Bronchial epithelial cell (primary cell): ENCODE measurements around the gene MMP12. TPM values are rescaled to one million over a fixed set of nuclear protein-coding genes. Genes with fewer than 3 reads are reported as not detected.

Experiments used
- DNase-seq: peaks from one replicate; pipeline ENCODE4 v3.0.0-alpha.2; 2010; ENCODE audit warnings: low read depth
- FAIRE-seq: peaks from 2 replicates; lab custom pipeline; 2011; peaks lifted over from hg19 to GRCh38; lab: Jason Lieb, UNC
- H3K27me3 ChIP-seq: 2 replicates; pipeline ENCODE4 v1.5.1; 2011; ENCODE audit warnings: low read length; ENCODE audit not compliant: control insufficient read depth, insufficient read depth
- H3K36me3 ChIP-seq: 2 replicates; pipeline ENCODE4 v1.5.1; 2011; ENCODE audit warnings: low read length; ENCODE audit not compliant: control insufficient read depth, insufficient read depth
- H3K4me3 ChIP-seq: 2 replicates; pipeline ENCODE4 v1.5.1; 2011; ENCODE audit warnings: mild to moderate bottlenecking, low read depth, low read length, control low read depth
- total RNA-seq: library from RNA; depleted of rRNA; stranded (reverse); fragments of >200 nt; gene quantifications from 2 replicates; pipeline ENCODE4 v1.2.1, GENCODE V29; 2014
- TF ChIP-seq, protein P1 (sequence below): IDR thresholded peaks from 2 replicates; pipeline ENCODE4 v1.5.1; 2011; ENCODE audit warnings: mild to moderate bottlenecking, moderate library complexity, low read length, control low read depth, inconsistent platforms; ENCODE audit not compliant: insufficient read depth, severe bottlenecking

MMP12 gene
- total RNA-seq, 1 donor from 2014 or later, result not detected

- Histone ChIP-seq H3K36me3 (no peaks in the 10 kb centered on the region), H3K4me3 (no peak within 1 kb of the TSS), H3K27me3 (no peaks in the 10 kb centered on the region)
- DNase-seq (peak; percentile 57), FAIRE-seq (no peak)
- TF ChIP-seq, protein P1, sequence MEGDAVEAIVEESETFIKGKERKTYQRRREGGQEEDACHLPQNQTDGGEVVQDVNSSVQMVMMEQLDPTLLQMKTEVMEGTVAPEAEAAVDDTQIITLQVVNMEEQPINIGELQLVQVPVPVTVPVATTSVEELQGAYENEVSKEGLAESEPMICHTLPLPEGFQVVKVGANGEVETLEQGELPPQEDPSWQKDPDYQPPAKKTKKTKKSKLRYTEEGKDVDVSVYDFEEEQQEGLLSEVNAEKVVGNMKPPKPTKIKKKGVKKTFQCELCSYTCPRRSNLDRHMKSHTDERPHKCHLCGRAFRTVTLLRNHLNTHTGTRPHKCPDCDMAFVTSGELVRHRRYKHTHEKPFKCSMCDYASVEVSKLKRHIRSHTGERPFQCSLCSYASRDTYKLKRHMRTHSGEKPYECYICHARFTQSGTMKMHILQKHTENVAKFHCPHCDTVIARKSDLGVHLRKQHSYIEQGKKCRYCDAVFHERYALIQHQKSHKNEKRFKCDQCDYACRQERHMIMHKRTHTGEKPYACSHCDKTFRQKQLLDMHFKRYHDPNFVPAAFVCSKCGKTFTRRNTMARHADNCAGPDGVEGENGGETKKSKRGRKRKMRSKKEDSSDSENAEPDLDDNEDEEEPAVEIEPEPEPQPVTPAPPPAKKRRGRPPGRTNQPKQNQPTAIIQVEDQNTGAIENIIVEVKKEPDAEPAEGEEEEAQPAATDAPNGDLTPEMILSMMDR, result no peak
Measured at GRCh38 chr11:102843489-102843888, 31.3 kb downstream of the MMP12 start, which contains the start of gene MMP3. Gene MMP3, minus strand, starts transcription at chr11:102843609. Its CDS starts 63 bp downstream, at chr11:102843546.

GRCh38 chr11:102842930-102843329, 31.9 kb downstream of the MMP12 start:
- DNase-seq (no peak), FAIRE-seq (no peak)
- no peaks in the 10 kb centered on the region for H3K27me3 ChIP-seq
- H3K4me3 ChIP-seq, result no peak overlapping the region
- TF ChIP-seq, protein P1, result no peak
- no peaks in the 10 kb centered on the region for H3K36me3 ChIP-seq

DNA sequence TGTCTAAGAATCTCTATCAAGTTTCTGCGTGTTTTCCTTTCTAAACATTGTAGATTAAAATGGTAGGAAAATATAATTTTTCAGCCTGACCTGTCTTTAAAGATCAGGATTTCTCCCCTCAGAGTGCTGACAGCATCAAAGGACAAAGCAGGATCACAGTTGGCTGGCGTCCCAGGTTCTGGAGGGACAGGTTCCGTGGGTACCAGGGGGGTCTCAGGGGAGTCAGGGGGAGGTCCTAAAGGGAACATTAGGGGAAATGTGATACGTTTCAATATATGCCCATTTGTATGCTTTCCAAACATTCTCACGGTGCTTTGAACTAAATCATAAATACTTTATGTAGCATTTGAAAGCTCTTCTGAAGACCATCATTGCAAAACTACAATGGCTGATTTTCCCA, 34.8 kb downstream of the MMP12 start:
- TF ChIP-seq, protein P1, result no peak
- DNase-seq (no peak), FAIRE-seq (no peak)
- no peaks in the 10 kb centered on the region for H3K27me3 ChIP-seq
- no peaks in the 10 kb centered on the region for H3K36me3 ChIP-seq
- no peak overlapping the region for H3K4me3 ChIP-seq

DNA sequence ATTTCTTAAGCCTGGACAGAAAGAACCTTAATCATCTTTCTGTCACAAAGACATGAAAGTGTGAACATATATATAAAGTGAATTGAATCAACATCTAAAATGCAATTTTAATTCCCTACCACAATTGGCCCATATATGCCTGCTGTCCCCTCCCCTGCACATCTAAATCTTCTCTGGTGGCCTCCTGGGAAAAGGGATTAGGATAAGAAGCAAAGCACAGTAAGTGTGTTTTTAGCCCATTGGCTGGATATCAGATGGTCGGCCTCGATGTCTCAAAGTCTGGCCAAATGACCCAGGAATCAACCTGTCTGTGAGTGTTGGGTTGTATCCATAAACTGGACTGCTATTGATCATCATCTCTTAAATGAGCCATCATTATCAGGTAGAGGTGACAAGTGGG, 37.1 kb downstream of the MMP12 start:
- DNase-seq (no peak), FAIRE-seq (no peak)
- TF ChIP-seq, protein P1, result no peak
- no peaks in the 10 kb centered on the region for H3K36me3 ChIP-seq
- no peak overlapping the region for H3K4me3 ChIP-seq
- H3K27me3 ChIP-seq, result no peaks in the 10 kb centered on the region

GRCh38 chr11:102837156-102837555, 37.6 kb downstream of the MMP12 start:
- FAIRE-seq (no peak), DNase-seq (no peak)
- TF ChIP-seq, protein P1, result no peak
- no peaks in the 10 kb centered on the region for H3K27me3 ChIP-seq
- no peaks in the 10 kb centered on the region for H3K36me3 ChIP-seq
- H3K4me3 ChIP-seq, result no peak overlapping the region

- FAIRE-seq (no peak), DNase-seq (peak; percentile 86)
- H3K27me3 ChIP-seq, result no peaks in the 10 kb centered on the region
- H3K4me3 ChIP-seq, result no peak overlapping the region
- TF ChIP-seq, protein P1, result no peak
- H3K36me3 ChIP-seq, result no peaks in the 10 kb centered on the region
Measured at GRCh38 chr11:102836290-102836875, 38.4 kb downstream of the MMP12 start.
